ENCODE results near the gene A2ML1.
A peak's percentile ranks its signal among the peaks of the same experiment; 100 is the strongest.
"Not testable (repeated sequence)": the region's sequence is repeated elsewhere in the genome, so short reads cannot be mapped to it uniquely, and the experiment has no call there.

Gene A2ML1

DNA sequence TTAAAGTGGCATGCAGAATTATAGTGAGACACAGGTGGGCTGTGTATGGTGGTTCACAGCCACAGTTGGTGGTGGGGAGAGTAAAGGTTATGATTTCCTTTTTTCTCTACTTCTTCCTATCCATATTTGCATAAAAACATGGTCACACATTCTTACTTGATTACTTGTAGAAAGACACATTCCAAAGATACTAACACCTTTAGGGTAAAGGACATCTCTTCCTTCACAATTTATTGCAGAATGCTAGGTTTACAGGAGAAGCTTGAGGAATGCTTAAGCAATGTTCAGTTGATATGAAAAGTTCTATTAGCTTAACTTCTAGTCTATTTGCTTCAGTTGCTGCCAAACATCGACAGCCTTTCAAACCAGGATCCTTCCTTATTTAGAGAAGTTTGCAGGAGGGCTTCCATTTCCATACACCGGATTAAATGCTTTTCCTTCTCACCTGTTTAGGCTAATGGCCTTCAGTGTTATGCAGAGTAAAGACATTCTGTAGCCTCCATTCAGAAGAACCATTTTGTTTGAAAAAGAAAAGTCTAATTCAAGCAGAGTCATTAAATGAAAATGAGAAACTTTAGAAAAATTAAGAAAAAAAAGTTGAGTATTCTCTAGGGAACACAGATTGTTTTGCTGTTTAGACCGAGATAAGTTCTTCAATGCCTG lies 89.3 kb downstream of the A2ML1 start:
- DNase-seq: no peak

DNA sequence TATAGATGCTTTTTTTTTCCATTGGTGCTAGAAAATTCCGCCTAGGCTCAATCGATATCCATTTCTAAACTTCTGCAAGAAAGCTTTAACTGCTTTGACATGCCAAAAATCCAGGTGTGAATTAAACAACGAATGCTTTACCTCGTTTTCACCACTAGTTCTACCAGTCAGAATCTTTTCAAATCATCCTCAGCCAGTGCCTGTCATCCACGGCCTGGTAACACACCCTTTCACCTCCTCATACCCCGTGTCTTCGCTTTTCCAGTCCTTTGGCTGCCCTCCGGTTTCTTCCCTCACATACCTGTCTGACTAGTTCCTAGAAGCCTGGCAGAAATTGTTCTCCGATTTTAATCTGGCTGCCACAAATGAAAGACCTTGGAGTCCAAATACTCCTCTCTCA lies 90.5 kb downstream of the A2ML1 start:
- peak; percentile 34 for DNase-seq

DNA sequence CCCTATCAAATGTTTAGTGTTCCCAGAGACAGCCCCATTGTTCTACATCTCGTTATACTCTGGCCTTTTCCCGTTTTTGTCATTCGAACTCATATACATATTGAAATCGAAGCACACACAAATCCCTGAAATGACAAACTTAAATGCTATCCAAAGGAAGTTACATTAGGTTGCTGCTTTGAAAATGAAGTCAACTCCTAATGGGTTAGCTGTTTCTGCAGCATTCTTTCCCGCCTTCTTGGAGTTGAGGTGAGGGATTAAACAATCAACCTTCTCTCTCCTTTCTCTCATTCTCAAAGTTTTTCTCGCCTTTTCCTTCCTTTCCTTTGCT lies 91.2 kb downstream of the A2ML1 start:
- DNase-seq: peak; percentile 23

DNA sequence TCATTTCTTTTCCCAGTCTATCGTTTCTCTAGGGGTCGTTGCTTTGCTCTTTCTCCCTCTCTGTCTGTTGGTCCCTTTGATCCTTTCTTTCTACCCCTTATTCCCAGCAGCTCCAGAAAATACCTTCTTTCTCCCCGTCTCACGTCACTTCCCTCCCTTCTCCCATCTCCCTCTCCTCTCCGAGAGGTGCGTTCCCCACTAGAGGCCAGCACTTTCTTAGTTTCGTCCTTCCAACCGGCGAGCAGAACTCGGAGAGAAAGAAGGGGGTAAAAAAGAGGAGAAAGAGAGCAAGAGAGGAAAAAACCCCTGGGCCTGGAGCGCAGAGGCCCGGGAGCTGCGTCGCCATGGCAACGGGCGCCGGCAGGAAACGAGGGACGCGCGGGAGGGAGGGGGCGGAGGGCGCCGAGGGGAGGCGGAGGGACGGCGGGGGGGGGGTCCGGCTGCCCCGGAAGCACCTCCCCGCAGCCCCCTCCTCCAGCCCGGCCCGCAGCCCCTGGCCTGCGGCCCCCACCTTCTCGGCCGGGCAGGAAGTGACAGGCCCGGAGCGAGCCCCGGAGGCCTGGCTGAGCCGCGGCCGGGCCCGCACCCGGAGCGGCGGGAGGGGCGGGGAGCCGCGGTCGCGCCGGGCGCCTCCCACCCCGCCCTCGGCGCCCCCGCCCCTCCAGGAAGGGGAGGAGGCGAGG lies 91.8 kb downstream of the A2ML1 start, which contains the start of gene PHC1:
Gene PHC1 (plus strand): TSS at position 477 of the 683 bp plus-strand sequence. CDS start 3,169 bp downstream, outside the sequence.
- peak; percentile 55 for DNase-seq

DNA sequence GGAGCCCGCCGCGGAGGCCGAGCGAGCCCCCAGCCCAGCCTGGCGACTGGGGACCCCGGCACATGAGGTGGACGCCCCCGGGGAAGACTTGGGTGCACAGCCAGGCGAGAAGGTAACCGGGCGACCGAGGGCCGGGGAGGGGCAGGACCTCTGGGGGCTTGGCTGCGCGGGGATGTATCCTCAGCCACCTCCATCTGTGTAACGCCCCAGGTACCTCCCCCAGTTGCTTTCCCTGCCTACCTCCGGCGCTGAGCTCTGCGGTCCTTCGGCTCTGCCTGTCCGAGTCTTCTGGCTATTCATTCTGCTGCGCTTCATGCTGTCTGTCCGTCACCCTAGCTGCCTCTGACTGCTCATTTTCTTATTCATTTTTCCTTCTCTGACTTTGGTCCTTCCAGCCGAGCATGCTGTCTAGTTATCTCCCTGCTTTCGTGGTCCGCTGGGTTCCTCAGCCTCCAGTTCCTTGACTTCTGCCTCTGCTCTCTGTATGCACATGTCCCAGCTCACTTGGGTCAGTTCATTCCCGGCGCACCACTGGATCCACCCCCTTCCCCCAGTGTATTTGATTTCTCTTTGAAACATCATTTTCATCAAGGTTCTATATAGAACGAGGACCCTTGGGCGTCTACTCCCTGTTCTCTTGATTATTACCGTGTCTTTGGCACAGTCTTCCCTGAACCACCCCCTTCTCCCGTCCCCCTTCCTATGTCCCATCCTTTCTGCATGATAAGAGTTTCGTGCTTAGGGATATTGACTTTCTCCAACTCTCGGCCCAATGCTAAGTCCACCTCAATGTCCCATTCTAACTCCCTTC lies 92.5 kb downstream of the A2ML1 start:
- DNase-seq: peak; percentile 5

DNA sequence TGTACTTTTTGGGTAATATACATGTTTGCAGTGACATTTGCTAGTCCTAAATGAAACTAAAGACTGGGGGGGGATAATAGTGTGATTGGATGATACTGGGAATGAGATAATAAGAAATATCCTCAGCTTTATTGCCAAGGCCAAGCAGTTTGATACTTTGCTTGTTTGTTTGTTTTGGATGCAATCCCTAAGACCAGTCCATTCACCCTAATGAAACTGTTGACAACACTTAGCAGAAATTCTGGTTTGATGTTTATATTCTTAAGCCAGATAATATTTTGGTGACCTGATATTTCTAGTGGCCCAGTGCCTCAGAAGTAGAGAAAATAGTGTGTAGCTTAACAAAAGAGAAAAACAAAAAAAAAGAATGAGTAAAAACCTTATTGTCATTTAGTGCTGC lies 93.7 kb downstream of the A2ML1 start:
- no peak for DNase-seq

DNA sequence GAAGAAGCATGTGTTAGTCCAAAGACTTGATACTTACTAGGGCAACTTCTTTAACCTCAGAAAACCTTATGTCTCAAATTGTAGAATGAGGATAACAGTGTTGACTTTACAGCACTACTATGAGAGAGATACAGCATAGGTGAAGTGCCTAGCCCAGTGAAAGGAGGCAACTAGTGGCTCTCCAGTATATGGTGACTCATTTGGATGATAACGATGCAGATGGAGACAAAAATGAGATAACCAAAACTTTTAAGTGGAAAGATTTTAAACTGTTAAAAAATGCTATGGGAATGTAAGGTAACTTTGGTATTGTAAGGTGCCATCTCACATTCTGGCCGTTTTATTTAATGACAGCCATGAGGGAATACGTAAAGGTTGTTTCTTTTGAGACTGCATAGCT lies 94.6 kb downstream of the A2ML1 start:
- no peak for DNase-seq

DNA sequence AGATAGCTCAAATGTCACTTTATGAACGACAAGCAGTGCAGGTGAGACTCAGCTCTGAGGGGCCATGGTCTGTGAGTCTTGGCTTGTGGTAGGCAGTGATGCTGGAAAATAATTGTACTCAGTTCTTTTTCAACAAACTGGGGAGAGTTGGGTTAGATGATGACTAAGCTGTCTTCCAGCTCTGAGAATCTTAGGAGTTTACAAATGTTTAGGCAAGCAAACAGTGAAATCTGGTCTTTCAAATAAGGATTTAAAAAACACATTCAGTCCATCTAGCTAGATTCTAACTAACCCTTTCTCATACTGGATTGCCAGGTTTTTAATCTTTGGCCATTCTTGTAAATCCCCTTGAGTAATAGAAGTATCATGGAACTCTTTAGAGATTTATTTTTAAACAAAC lies 95.3 kb downstream of the A2ML1 start:
- no peak for DNase-seq

DNA sequence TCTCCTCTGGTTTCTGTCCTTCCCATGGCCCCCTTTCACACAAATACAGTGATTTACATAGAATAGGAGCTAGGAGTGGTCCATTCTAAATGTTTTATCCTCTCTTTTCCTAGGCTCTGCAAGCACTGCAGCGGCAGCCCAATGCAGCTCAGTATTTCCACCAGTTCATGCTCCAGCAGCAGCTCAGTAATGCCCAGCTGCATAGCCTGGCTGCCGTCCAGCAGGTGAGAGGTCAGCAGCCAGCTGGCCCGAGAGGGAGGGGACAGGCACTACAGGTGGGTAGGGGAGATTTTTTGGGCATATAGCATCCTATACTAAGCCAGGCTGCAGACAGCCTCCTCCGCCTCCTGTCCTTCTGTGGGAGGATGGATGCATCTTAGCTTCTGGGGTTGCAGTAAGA lies 97.2 kb downstream of the A2ML1 start:
- not testable (repeated sequence) for DNase-seq

DNA sequence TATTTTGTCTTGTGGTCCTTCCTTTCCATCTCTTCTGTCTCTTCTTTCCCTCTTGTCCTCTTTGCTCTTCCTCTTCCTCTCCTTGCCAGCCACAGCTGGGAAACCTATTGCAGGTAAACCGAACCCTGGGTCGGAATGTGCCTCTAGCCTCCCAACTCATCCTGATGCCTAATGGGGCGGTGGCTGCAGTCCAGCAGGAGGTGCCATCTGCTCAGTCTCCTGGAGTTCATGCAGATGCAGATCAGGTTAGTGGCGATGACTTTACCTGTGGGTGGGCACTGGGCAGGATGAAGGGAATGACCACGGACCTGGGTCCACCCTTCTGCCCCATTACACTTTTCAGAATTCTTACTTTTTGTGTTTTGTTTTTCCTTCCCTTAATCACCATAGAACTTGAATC lies 100.1 kb downstream of the A2ML1 start:
- DNase-seq: no peak
